SK-N-SH (cell line): ENCODE results near the gene SPG7. TPM values are rescaled to one million over a fixed set of nuclear protein-coding genes. Genes with fewer than 3 reads are reported as not detected.

Experiments
- CTCF ChIA-PET: fragments of 300-600, 350-600 bp; formaldehyde crosslinking; extraction: SDS; loops from one replicate; lab custom pipeline; 2021; lab: Yijun Ruan, JAX
- POLR2A ChIA-PET: fragments of 350-600 bp; sonication (Branson Sonifier 250); formaldehyde crosslinking; extraction: SDS; loops from one replicate; lab custom pipeline; 2020; ENCODE audit warnings: antibody characterized with exemption, inconsistent platforms; lab: Yijun Ruan, JAX
- DNase-seq: peaks from one replicate; pipeline ENCODE4 v3.0.0; 2012
- H2AFZ ChIP-seq: fragments of 200-600 bp; sonication (generic); 2 replicates; pipeline ENCODE4 v1.8.1; 2016; ENCODE audit warnings: antibody characterized with exemption, mild to moderate bottlenecking, low read depth
- H3F3A ChIP-seq: fragments of 200-600 bp; sonication (generic); replicated peaks from 2 replicates; pipeline ENCODE3; 2016; ENCODE audit warnings: antibody characterized with exemption, mild to moderate bottlenecking; ENCODE audit not compliant: insufficient read depth
- H3K27ac ChIP-seq, 2 experiments: fragments of 200-500 bp in 1 of 2; fragments of 200-600 bp in 1 of 2; sonication (Bioruptor generic) in 1 of 2; sonication (generic), shearing (Covaris generic) in 1 of 2; 2 replicates each; pipeline versions ENCODE4 v1.5.1 to v1.6.1; 2014 to 2016; ENCODE audit warnings: low read depth in 2 of 2, inconsistent platforms in 1 of 2, low read length in 1 of 2, mild to moderate bottlenecking in 1 of 2, mixed read lengths in 1 of 2
- H3K27me3 ChIP-seq: fragments of 200-600 bp; sonication (generic), shearing (Covaris generic); 2 replicates; pipeline ENCODE4 v1.6.1; 2016; ENCODE audit warnings: mixed run types; ENCODE audit not compliant: insufficient read depth
- H3K36me3 ChIP-seq, 2 experiments: fragments of 200-500 bp in 1 of 2; fragments of 200-600 bp in 1 of 2; sonication (Bioruptor generic) in 1 of 2; sonication (generic) in 1 of 2; replicated peaks in 1 of 2; 2 replicates each; pipeline versions ENCODE3 to v1.5.1; 2014 to 2016; ENCODE audit warnings: low read length in 1 of 2, mild to moderate bottlenecking in 1 of 2; ENCODE audit not compliant: insufficient read depth in 2 of 2, control insufficient read depth in 1 of 2
- H3K4me1 ChIP-seq, 2 experiments: fragments of 200-500 bp in 1 of 2; fragments of 200-600 bp in 1 of 2; sonication (Bioruptor generic) in 1 of 2; sonication (generic), shearing (Covaris generic) in 1 of 2; 2 replicates each; pipeline versions ENCODE4 v1.5.1 to v1.6.1; 2014 to 2016; ENCODE audit warnings: low read depth in 1 of 2, low read length in 1 of 2, mixed run types in 1 of 2; ENCODE audit not compliant: insufficient read depth in 2 of 2, control insufficient read depth in 1 of 2
- H3K4me2 ChIP-seq: fragments of 200-600 bp; sonication (generic), shearing (Covaris generic); 2 replicates; pipeline ENCODE4 v1.6.1; 2017; ENCODE audit warnings: mixed run types
- H3K4me3 ChIP-seq, 2 experiments: fragments of 200-500 bp in 1 of 2; fragments of 200-600 bp in 1 of 2; sonication (Bioruptor generic) in 1 of 2; sonication (generic), shearing (Covaris generic) in 1 of 2; 2 replicates each; pipeline versions ENCODE4 v1.5.1 to v1.8.1; 2014 to 2016; ENCODE audit warnings: low read depth in 2 of 2, inconsistent platforms in 1 of 2, low read length in 1 of 2, mild to moderate bottlenecking in 1 of 2, mixed read lengths in 1 of 2, moderate library complexity in 1 of 2
- H3K79me2 ChIP-seq: fragments of 200-600 bp; sonication (generic); 2 replicates; pipeline ENCODE4 v1.8.1; 2017; ENCODE audit warnings: mild to moderate bottlenecking; ENCODE audit not compliant: insufficient read depth
- H3K9ac ChIP-seq: fragments of 200-600 bp; sonication (generic); 2 replicates; pipeline ENCODE4 v1.6.1; 2017; ENCODE audit warnings: mixed run types
- H3K9me2 ChIP-seq: fragments of 200-600 bp; sonication (generic); 2 replicates; pipeline ENCODE4 v1.6.1; 2017; ENCODE audit warnings: mixed run types
- H3K9me3 ChIP-seq: fragments of 200-600 bp; sonication (generic); 2 replicates; pipeline ENCODE4 v1.6.1; 2017; ENCODE audit warnings: mixed run types, mild to moderate bottlenecking, moderate library complexity
- H4K20me1 ChIP-seq: fragments of 200-600 bp; sonication (generic); 2 replicates; pipeline ENCODE4 v1.6.1; 2017; ENCODE audit warnings: mild to moderate bottlenecking, mixed run types; ENCODE audit not compliant: insufficient read depth
- EP300 ChIP-seq, 2 experiments: IDR thresholded peaks; 2 replicates each; pipeline versions ENCODE4 v1.4.0 to v1.6.1; 2012; ENCODE audit warnings: borderline replicate concordance in 1 of 2, low read depth in 1 of 2, low read length in 1 of 2
- FOXJ3 ChIP-seq: sonication (generic); formaldehyde crosslinking; IDR thresholded peaks from 2 replicates; pipeline ENCODE4 v1.5.1; 2020; ENCODE audit warnings: mild to moderate bottlenecking, missing genetic modification reagents
- MXI1 ChIP-seq: IDR thresholded peaks from 2 replicates; pipeline ENCODE4 v1.6.1; 2012; ENCODE audit warnings: mild to moderate bottlenecking, low read depth, low read length, improper control_type of control experiment
- NRF1 ChIP-seq: IDR thresholded peaks from 2 replicates; pipeline ENCODE4 v1.6.1; 2012; ENCODE audit warnings: low read depth, mild to moderate bottlenecking, low read length
- SMC3 ChIP-seq: IDR thresholded peaks from 2 replicates; pipeline ENCODE4 v1.6.1; 2012; ENCODE audit warnings: low read depth, low read length, improper control_type of control experiment
- TAF1 ChIP-seq: IDR thresholded peaks from 2 replicates; pipeline ENCODE4 v1.6.1; 2012; ENCODE audit warnings: low read depth, mild to moderate bottlenecking, low read length, moderate library complexity, borderline replicate concordance
- WGBS: methylation state at CpG from one replicate; pipeline ENCODE4 v1.1.6; 2017; ENCODE audit warnings: low lambda C conversion rate; 5-methylcytosine and 5-hydroxymethylcytosine counted together
- polyA plus RNA-seq, 3 experiments: library from polyadenylated mRNA; depleted of rRNA; stranded (reverse); fragments of >200 nt; gene quantifications; 2 replicates each; pipeline ENCODE4 v1.2.3, GENCODE V29; 2012
- TF ChIP-seq, protein P1 (sequence below): IDR thresholded peaks from 2 replicates; pipeline ENCODE4 v1.6.1; 2012; ENCODE audit warnings: mild to moderate bottlenecking, low read depth, low read length, moderate library complexity
- TF ChIP-seq, protein P2 (sequence below): fragments of 150-350 bp; IDR thresholded peaks from 2 replicates; pipeline ENCODE4 v1.6.1; 2016; ENCODE audit warnings: mild to moderate bottlenecking, low read depth, low read length
- TF ChIP-seq, protein P3 (sequence below): IDR thresholded peaks from 2 replicates; pipeline ENCODE4; 2012

SPG7 gene
- polyA plus RNA-seq, 1 of the 3 experiments (the other 2 are of a cell fraction) = 100 TPM

DNA sequence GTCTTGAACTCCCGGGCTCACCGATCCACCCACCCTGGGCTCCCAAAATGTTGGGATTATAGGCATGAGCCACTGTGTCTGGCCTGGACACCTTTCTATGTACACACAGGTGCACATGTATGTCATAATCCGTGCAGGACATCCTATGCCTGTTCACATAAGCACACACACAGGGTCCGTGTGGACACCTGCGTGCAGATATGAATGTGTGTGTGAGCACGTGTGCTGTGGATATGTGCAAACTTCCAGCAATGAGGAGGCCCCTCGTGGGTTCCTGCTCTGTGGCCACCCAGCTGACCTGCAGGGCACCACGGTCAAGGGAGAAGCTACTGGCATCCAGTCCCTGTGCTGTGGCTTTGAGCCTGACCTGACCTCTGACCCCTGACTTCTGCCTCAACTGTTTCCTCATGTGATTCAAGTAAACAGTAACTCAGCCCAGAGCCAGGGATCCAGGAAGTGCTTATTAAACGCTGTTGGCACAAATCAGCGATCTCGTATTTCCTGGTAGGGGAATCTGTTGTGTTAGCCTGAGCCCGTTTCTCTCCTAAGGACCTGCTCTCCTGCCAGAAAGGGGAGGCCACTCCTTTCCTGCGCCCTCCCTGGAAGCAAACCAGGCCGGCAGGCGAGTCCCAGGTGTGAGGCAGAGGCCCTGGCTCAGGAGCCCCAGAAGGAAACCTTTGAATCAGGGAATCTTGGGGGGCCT lies 73.8 kb downstream of the SPG7 start:
- H3K9me2 ChIP-seq = no peaks in the 10 kb centered on the region
- CTCF ChIA-PET = interaction anchor here (1.1 to 1.6 kb wide), 2 partner anchors 16 to 59 kb away, joined by 3 to 4 read pairs; no protein-coding TSS in a partner anchor
- H3K9me3 ChIP-seq = no peaks in the 10 kb centered on the region
- H3K27me3 ChIP-seq = no peaks in the 10 kb centered on the region
- H3K79me2 ChIP-seq = no peaks in the 10 kb centered on the region
- H3F3A ChIP-seq = peaks cover 16% of the 10 kb centered on the region
- no peak for DNase-seq
- WGBS = 60% methylated on average over 15 of the region's 15 CpGs
- POLR2A ChIA-PET = no interaction called here
- no peaks in the 10 kb centered on the region for H3K36me3 ChIP-seq
- H3K27ac ChIP-seq = peak overlapping the region in 1 of 2 experiments; percentile 69; a peak in 3 of 4 replicates
- peak overlapping the region; percentile 64 for H3K4me2 ChIP-seq
- no peaks in the 10 kb centered on the region for H4K20me1 ChIP-seq
- peak overlapping the region; percentile 56; the same call in 1 of the 2 replicates for H2AFZ ChIP-seq
- TF ChIP-seq MXI1 = no peak
- TF ChIP-seq, protein P1, sequence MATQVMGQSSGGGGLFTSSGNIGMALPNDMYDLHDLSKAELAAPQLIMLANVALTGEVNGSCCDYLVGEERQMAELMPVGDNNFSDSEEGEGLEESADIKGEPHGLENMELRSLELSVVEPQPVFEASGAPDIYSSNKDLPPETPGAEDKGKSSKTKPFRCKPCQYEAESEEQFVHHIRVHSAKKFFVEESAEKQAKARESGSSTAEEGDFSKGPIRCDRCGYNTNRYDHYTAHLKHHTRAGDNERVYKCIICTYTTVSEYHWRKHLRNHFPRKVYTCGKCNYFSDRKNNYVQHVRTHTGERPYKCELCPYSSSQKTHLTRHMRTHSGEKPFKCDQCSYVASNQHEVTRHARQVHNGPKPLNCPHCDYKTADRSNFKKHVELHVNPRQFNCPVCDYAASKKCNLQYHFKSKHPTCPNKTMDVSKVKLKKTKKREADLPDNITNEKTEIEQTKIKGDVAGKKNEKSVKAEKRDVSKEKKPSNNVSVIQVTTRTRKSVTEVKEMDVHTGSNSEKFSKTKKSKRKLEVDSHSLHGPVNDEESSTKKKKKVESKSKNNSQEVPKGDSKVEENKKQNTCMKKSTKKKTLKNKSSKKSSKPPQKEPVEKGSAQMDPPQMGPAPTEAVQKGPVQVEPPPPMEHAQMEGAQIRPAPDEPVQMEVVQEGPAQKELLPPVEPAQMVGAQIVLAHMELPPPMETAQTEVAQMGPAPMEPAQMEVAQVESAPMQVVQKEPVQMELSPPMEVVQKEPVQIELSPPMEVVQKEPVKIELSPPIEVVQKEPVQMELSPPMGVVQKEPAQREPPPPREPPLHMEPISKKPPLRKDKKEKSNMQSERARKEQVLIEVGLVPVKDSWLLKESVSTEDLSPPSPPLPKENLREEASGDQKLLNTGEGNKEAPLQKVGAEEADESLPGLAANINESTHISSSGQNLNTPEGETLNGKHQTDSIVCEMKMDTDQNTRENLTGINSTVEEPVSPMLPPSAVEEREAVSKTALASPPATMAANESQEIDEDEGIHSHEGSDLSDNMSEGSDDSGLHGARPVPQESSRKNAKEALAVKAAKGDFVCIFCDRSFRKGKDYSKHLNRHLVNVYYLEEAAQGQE = no peak
- TF ChIP-seq, protein P2, sequence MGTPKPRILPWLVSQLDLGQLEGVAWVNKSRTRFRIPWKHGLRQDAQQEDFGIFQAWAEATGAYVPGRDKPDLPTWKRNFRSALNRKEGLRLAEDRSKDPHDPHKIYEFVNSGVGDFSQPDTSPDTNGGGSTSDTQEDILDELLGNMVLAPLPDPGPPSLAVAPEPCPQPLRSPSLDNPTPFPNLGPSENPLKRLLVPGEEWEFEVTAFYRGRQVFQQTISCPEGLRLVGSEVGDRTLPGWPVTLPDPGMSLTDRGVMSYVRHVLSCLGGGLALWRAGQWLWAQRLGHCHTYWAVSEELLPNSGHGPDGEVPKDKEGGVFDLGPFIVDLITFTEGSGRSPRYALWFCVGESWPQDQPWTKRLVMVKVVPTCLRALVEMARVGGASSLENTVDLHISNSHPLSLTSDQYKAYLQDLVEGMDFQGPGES = no peak
- TF ChIP-seq, protein P3, sequence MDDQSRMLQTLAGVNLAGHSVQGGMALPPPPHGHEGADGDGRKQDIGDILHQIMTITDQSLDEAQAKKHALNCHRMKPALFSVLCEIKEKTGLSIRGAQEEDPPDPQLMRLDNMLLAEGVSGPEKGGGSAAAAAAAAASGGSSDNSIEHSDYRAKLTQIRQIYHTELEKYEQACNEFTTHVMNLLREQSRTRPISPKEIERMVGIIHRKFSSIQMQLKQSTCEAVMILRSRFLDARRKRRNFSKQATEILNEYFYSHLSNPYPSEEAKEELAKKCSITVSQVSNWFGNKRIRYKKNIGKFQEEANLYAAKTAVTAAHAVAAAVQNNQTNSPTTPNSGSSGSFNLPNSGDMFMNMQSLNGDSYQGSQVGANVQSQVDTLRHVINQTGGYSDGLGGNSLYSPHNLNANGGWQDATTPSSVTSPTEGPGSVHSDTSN = no peak
- TF ChIP-seq EP300 (IDR thresholded peaks at IDR 0.05; ENCODE audit: borderline replicate concordance in 1 of 2, low read depth in 1 of 2, low read length in 1 of 2) = no peak
- peaks cover 5 to 12% of the 10 kb centered on the region in 2 experiments; a peak in 3 of 4 replicates for H3K4me1 ChIP-seq
- H3K9ac ChIP-seq = peak overlapping the region; percentile 40; the same call in 1 of the 2 replicates
- H3K4me3 ChIP-seq = no peak overlapping the region

DNA sequence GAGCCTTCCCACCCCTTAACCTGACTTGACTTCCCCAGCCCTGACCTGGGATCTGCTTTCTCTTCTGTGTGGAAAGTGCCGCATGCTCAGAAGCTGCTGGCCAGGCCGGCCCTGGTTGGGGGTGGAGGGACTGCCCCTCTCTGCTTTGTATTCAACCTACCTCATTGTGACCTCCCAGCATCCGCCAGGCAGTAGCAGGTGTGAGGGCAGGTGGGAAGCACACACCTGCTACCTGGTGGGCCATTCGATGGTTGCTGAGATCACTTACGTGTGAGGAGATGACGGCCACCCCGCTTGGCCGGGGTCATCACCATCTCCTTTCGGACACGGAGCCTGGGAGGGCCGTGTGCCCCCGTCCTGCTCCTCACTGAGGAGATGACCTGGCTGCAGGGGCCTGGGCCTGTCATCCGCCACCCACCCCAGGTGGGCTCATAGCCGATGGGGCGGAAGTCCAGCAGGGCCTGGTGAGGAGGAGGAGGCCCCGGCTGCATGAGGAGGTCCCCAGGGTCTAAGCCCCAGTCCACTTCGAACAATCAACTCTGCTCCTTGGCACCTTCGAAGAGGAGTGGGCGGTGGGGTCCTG lies 74.5 kb downstream of the SPG7 start:
- Histone ChIP-seq H3K36me3 (no peaks in the 10 kb centered on the region), H4K20me1 (no peaks in the 10 kb centered on the region), H3K27ac (peak overlapping the region in 1 of 2 experiments; percentile 69; a peak in 1 of 4 replicates), H3K9me3 (no peaks in the 10 kb centered on the region), H3K9me2 (no peaks in the 10 kb centered on the region), H2AFZ (peak overlapping the region; percentile 56; the same call in 1 of the 2 replicates), H3K4me2 (0 out of 2 replicates have a peak overlapping the region, but pooled peaks have one; percentile 64), H3K4me3 (no peak overlapping the region), H3K79me2 (no peaks in the 10 kb centered on the region), H3K27me3 (no peaks in the 10 kb centered on the region), H3F3A (peaks cover 16% of the 10 kb centered on the region), H3K9ac (0 out of 2 replicates have a peak overlapping the region, but pooled peaks have one; percentile 40), H3K4me1 (peaks cover 5 to 12% of the 10 kb centered on the region in 2 experiments; a peak in 3 of 4 replicates)
- TF ChIP-seq NRF1 (no peak), TAF1 (no peak), FOXJ3 (CRISPR knock-in tag) (no peak), SMC3 (no peak)
- CTCF ChIA-PET = interaction anchor here (1.0 to 1.6 kb wide), 2 partner anchors 17 to 59 kb away, joined by 3 to 5 read pairs; no protein-coding TSS in a partner anchor
- DNase-seq = no peak
- WGBS = 85% methylated on average over 4 of the region's 19 CpGs
- POLR2A ChIA-PET = no interaction called here
